ENCODE data around the gene RAP1GAP2. TPM values are rescaled to one million over a fixed set of nuclear protein-coding genes. Genes with fewer than 3 reads are reported as not detected.
"Not testable (repeated sequence)": the region's sequence is repeated elsewhere in the genome, so short reads cannot be mapped to it uniquely, and the experiment has no call there.

RAP1GAP2 gene
- total RNA-seq, 1 donor from 2014 or later = 3.8 TPM

DNA sequence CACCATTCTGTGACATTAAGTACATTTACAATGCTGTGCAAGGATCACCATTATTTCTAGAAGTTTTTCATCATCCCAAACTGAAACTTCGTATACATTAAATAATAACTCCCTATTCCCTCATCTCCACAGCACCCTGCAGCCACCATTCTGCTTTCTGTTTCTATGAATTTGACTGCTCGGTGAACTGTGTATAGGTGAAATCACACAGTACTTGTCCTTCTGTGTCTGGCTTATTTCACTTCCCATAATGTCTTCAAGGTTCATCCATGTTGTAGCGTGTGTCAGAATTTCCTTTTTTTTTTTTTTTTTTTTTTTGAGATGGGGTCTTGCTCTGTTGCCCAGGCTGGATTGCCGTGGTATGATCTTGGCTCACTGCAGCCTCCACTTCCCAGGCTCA is 20.4 kb downstream of the RAP1GAP2 start:
- no peak overlapping the region for H3K4me3 Mint-ChIP-seq
- no peaks in the 10 kb centered on the region for H3K9me3 Mint-ChIP-seq
- Histone ChIP-seq H4K20me1 (ENCODE audit: low read depth) (no peaks in the 10 kb centered on the region), H3K9ac (no peak overlapping the region), H3K27me3 (no peaks in the 10 kb centered on the region), H3K27ac (no peak overlapping the region), H3K4me3 (no peak overlapping the region), H3K79me2 (ENCODE audit: low read depth) (no peaks in the 10 kb centered on the region), H3F3A (ENCODE audit: low read depth) (peaks cover 10% of the 10 kb centered on the region), H2AFZ (replicated peaks) (no peak overlapping the region), H3K36me3 (no peaks in the 10 kb centered on the region), H3K4me2 (no peak overlapping the region), H3K4me1 (peaks cover 19% of the 10 kb centered on the region), H3K9me3 (ENCODE audit: low read depth) (no peaks in the 10 kb centered on the region)
- peaks cover 15% of the 10 kb centered on the region for H3K4me1 Mint-ChIP-seq
- TF ChIP-seq, protein P1, sequence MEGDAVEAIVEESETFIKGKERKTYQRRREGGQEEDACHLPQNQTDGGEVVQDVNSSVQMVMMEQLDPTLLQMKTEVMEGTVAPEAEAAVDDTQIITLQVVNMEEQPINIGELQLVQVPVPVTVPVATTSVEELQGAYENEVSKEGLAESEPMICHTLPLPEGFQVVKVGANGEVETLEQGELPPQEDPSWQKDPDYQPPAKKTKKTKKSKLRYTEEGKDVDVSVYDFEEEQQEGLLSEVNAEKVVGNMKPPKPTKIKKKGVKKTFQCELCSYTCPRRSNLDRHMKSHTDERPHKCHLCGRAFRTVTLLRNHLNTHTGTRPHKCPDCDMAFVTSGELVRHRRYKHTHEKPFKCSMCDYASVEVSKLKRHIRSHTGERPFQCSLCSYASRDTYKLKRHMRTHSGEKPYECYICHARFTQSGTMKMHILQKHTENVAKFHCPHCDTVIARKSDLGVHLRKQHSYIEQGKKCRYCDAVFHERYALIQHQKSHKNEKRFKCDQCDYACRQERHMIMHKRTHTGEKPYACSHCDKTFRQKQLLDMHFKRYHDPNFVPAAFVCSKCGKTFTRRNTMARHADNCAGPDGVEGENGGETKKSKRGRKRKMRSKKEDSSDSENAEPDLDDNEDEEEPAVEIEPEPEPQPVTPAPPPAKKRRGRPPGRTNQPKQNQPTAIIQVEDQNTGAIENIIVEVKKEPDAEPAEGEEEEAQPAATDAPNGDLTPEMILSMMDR (IDR thresholded peaks at IDR 0.05) = no peak
- no peak for TF ChIP-seq EZH2phosphoT487 (IDR thresholded peaks at IDR 0.05)
- TF ChIP-seq EZH2 (IDR thresholded peaks at IDR 0.05) = no peak
- no peak for DNase-seq (ENCODE audit: low spot score)
- peaks cover 14% of the 10 kb centered on the region for H3K27me3 Mint-ChIP-seq (ENCODE audit: insufficient read depth, low read depth)
- no peak overlapping the region for H3K27ac Mint-ChIP-seq
- H3K36me3 Mint-ChIP-seq = no peaks in the 10 kb centered on the region

DNA sequence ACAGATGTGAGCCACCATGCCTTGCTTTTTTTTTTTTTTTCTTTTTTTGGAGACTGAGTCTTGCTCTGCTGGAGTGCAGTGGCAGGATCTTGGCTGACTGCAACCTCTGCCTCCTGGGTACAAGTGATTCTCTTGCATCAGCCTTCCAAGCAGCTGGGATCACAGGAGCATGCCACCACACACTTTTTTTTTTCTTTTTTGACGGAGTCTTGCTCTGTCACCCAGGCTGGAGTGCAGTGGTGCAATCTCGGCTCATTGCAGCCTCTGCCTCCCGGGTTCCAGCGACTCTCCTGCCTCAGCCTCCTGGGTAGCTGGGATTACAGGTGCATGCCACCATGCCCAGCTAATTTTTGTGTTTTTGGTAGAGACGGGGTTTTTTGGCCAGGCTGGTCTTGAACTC is 23.1 kb downstream of the RAP1GAP2 start:
- not testable (repeated sequence) for H3K27ac Mint-ChIP-seq; H3K36me3 Mint-ChIP-seq; H3K4me2 ChIP-seq; H3K4me3 Mint-ChIP-seq; H3K27me3 ChIP-seq; H2AFZ ChIP-seq (replicated peaks); H3K4me1 Mint-ChIP-seq; H3K4me3 ChIP-seq; H3K9ac ChIP-seq; H3F3A ChIP-seq (ENCODE audit: low read depth); DNase-seq (ENCODE audit: low spot score); H4K20me1 ChIP-seq (ENCODE audit: low read depth); H3K27ac ChIP-seq; H3K27me3 Mint-ChIP-seq (ENCODE audit: insufficient read depth, low read depth); H3K36me3 ChIP-seq; H3K79me2 ChIP-seq (ENCODE audit: low read depth); H3K9me3 ChIP-seq (ENCODE audit: low read depth); H3K9me3 Mint-ChIP-seq
- peaks cover 15% of the 10 kb centered on the region for H3K4me1 ChIP-seq

DNA sequence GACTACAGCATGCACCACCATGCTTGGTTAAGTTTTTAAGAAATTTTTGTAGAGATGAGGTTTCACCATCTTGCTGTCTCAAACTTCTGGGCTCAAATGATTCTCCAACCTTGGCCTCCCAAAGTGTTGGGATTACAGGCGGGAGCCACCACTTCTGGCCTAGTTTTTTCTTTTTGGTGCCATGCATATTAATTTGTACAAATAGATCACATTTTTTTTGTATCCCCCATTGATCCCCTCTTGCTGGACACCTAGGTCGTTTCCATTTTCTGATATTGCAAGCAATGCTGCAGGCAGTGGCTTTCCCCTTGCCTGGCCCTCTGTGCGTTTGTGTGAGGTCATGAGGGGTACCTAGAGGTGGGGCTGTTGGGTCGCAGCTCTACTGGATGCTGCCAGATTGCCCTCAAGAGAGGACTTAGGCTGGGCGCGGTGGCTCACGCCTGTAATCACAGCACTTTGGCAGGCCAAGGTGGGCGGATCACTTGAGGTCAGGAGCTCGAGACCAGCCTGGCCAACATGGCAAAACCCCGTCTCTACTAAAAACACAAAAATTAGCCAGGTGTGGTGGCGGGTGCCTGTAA is 23.8 kb downstream of the RAP1GAP2 start:
- Histone ChIP-seq H3K79me2 (ENCODE audit: low read depth) (no peaks in the 10 kb centered on the region), H3F3A (ENCODE audit: low read depth) (no peaks in the 10 kb centered on the region), H3K27me3 (no peaks in the 10 kb centered on the region), H2AFZ (replicated peaks) (no peak overlapping the region), H4K20me1 (ENCODE audit: low read depth) (no peaks in the 10 kb centered on the region), H3K9ac (no peak overlapping the region), H3K36me3 (no peaks in the 10 kb centered on the region), H3K4me2 (no peak overlapping the region), H3K4me1 (peaks cover 10% of the 10 kb centered on the region), H3K27ac (no peak overlapping the region), H3K9me3 (ENCODE audit: low read depth) (no peaks in the 10 kb centered on the region), H3K4me3 (no peak overlapping the region)
- DNase-seq (ENCODE audit: low spot score) = no peak
- H3K4me1 Mint-ChIP-seq = peaks cover 6% of the 10 kb centered on the region
- no peak overlapping the region for H3K27ac Mint-ChIP-seq
- H3K27me3 Mint-ChIP-seq (ENCODE audit: insufficient read depth, low read depth) = peaks cover 6% of the 10 kb centered on the region
- H3K36me3 Mint-ChIP-seq = no peaks in the 10 kb centered on the region
- no peak overlapping the region for H3K4me3 Mint-ChIP-seq
- H3K9me3 Mint-ChIP-seq = no peaks in the 10 kb centered on the region
- TF ChIP-seq, protein P1 (IDR thresholded peaks at IDR 0.05) = no peak
- TF ChIP-seq EZH2phosphoT487 (IDR thresholded peaks at IDR 0.05) (no peak), EZH2 (IDR thresholded peaks at IDR 0.05) (no peak)

DNA sequence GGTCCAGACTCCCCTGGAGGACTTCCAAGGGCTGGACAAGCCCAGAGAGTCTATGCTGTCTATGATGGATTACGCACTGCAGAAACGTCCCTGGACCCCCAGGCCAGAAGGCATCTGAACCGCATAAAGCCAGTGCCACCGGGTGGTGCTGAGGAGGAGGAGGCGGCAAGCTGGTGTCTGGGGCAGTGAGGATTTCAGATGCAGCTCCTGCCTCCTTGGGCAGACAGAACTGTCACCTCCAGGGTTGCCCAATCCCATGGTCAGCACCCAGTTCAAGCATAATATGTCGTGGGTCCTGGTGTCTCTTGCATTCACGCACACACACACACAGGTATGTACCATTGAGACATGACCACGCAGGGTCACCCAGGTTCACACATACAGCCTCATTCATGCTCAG is 25.6 kb downstream of the RAP1GAP2 start:
- no peaks in the 10 kb centered on the region for H3K9me3 Mint-ChIP-seq
- H3K27me3 Mint-ChIP-seq (ENCODE audit: insufficient read depth, low read depth) = peaks cover 12% of the 10 kb centered on the region
- no peaks in the 10 kb centered on the region for H3K36me3 Mint-ChIP-seq

More for the DNA sequence above, 25.6 kb downstream of the RAP1GAP2 start:
- no peaks in the 10 kb centered on the region for H3K36me3 ChIP-seq
- H3K27me3 ChIP-seq = no peaks in the 10 kb centered on the region
- H2AFZ ChIP-seq (replicated peaks) = no peak overlapping the region
- H3F3A ChIP-seq (ENCODE audit: low read depth) = no peaks in the 10 kb centered on the region
- Mint-ChIP-seq H3K4me1 (no peaks in the 10 kb centered on the region), H3K4me3 (no peak overlapping the region), H3K27ac (no peak overlapping the region)
- H3K4me1 ChIP-seq = no peaks in the 10 kb centered on the region
- no peaks in the 10 kb centered on the region for H3K9me3 ChIP-seq (ENCODE audit: low read depth)
- no peak overlapping the region for H3K4me3 ChIP-seq
- H3K4me2 ChIP-seq = no peak overlapping the region
- no peaks in the 10 kb centered on the region for H4K20me1 ChIP-seq (ENCODE audit: low read depth)
- no peaks in the 10 kb centered on the region for H3K79me2 ChIP-seq (ENCODE audit: low read depth)
- H3K27ac ChIP-seq = no peak overlapping the region
- H3K9ac ChIP-seq = no peak overlapping the region
- TF ChIP-seq, protein P1 (IDR thresholded peaks at IDR 0.05) = no peak
- TF ChIP-seq EZH2phosphoT487 (IDR thresholded peaks at IDR 0.05) (no peak), EZH2 (IDR thresholded peaks at IDR 0.05) (no peak)
- DNase-seq (ENCODE audit: low spot score) = no peak

All from neural progenitor cell (in vitro differentiated cells).